HL-60 (cell line): ENCODE results near the gene GPR173.

Experiments used
- CTCF ChIP-seq: IDR thresholded peaks from one replicate; pipeline ENCODE4 v1.5.1; 2011; ENCODE audit warnings: low read length, control low read depth, inconsistent platforms; ENCODE audit not compliant: insufficient read depth
- GABPA ChIP-seq: IDR thresholded peaks from 2 replicates; pipeline ENCODE4 v1.6.1; 2012; ENCODE audit warnings: low read depth
- POLR2AphosphoS5 ChIP-seq: IDR thresholded peaks from 2 replicates; pipeline ENCODE4 v1.6.1; 2012; ENCODE audit warnings: low read depth
- REST ChIP-seq: IDR thresholded peaks from 2 replicates; pipeline ENCODE4 v1.6.1; 2012; ENCODE audit warnings: low read depth; ENCODE audit not compliant: insufficient replicate concordance
- SPI1 ChIP-seq: IDR thresholded peaks from 2 replicates; pipeline ENCODE4 v1.6.1; 2012; ENCODE audit warnings: low read depth, mild to moderate bottlenecking, borderline replicate concordance

GRCh38 chrX:53005327-53005726 is 43.3 kb upstream of the GPR173 start:
- TF ChIP-seq REST, result no peak
- no peak for TF ChIP-seq CTCF
- TF ChIP-seq POLR2AphosphoS5, result no peak
- no peak for TF ChIP-seq GABPA
- no peak for TF ChIP-seq SPI1
